GM18909 (cell line): ENCODE results near the gene POLDIP3.
A peak's percentile ranks its signal among the peaks of the same experiment; 100 is the strongest.

Experiments
- ATAC-seq: cut with Tn5 transposase; IDR thresholded peaks from one replicate; pipeline ENCODE4 v1.9.1; 2021; ENCODE audit warnings: mild to moderate bottlenecking; ENCODE audit not compliant: unreplicated experiment, poor library complexity

POLDIP3 gene, protein sequence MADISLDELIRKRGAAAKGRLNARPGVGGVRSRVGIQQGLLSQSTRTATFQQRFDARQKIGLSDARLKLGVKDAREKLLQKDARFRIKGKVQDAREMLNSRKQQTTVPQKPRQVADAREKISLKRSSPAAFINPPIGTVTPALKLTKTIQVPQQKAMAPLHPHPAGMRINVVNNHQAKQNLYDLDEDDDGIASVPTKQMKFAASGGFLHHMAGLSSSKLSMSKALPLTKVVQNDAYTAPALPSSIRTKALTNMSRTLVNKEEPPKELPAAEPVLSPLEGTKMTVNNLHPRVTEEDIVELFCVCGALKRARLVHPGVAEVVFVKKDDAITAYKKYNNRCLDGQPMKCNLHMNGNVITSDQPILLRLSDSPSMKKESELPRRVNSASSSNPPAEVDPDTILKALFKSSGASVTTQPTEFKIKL

DNA sequence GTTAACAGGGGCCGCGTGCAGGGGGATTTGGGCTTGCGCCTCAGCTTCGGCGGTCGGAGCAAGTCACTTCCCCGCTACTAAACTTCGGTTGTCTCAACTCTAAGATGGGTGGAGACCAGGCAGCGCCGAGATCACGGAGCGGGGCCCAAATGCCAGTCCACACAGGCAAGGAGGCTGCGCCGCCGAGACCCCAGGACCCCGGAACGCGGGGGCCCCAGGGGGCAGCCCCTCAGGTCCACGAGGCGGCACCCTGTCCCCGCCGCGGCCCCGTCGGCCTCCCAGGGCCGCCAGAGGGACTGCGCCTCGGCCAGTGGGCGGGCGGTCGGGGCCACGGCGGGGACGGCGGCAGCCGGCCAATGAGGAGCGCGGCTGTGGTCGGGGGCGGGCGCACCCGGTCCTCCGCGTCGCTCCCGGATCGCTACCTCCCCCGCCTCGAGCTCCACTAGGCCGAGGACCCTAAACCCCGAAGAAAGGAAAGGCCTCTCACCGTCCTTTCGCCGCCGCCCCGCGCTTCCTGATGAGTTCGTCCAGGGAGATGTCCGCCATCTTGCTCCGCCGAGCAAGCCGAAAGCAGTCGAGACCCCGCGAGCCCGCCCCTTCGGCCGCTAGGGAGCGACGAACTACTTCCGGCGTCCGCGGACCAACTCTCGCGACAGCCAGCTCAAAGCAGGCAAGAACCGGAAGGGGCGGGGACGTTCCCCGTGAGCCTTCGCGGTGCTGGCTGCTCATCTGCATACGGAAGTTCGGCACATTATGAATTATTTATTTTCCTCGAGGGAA lies at the start of gene POLDIP3:
Gene POLDIP3 (minus strand): TSS at position 572 of the 780 bp plus-strand sequence. CDS start 26 bp downstream, at position 546.
- peak; percentile 74 for ATAC-seq

DNA sequence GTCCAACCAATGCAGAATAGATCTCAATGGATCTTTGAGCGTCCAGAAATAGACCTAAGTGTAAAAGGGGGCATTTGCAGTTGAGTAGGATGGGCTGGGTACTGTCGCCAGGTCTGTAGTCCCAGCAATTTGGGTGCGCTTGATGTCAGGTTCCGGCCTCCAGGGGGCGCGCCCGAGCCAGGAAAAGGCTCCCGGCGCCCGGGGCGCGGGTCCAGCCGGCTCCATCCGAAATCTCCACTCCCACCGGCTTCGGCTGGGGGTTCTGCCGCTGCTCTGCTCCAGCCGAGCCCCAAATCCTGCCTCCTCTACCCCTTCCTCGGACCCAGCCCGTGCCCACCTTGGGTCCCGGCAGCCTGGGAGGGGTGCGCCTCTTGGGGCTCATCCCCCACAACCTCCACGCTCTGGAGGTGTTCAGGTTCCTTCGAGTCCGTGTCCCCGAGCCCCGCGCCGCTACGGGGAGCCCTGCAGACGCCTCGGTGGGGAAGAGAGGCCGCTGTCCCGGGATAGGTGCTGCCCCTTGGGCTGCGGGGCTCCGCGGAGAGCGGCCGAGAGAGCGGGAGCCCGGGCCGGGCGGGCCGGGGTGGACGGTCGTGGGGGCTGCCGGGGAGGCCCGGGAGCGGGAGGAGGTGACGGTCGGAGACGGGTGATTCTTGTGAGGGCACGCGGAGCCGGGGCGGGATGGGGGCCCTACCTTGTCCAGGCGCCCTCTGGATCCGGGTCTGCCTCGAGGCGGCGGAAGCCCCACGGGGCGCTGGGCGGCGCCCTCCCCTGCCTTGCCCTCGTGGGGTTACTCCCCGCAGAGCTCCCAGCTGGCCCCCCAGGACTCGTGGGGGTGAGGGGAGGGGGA lies 47.5 kb upstream of the POLDIP3 start:
- no peak for ATAC-seq

DNA sequence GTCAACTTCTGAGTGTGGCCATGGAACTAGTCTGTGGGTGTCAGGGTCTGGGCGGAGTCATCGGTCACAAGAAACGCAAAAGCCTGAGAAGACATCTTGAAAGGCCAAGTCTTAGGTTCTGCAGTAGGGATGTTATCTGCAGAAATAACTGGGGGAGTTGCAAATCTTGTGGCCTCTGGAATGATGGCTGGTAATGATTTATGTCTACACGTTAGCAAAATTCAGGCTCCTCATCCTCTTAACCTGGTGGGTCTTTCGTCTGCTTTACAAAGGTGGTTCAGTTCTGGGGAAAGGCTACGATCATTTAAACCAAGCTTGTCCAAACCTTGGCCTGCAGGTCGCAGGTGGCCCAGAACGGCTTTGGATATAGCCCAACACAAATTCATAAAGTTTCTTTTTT lies 41.9 kb upstream of the POLDIP3 start:
- no peak for ATAC-seq

DNA sequence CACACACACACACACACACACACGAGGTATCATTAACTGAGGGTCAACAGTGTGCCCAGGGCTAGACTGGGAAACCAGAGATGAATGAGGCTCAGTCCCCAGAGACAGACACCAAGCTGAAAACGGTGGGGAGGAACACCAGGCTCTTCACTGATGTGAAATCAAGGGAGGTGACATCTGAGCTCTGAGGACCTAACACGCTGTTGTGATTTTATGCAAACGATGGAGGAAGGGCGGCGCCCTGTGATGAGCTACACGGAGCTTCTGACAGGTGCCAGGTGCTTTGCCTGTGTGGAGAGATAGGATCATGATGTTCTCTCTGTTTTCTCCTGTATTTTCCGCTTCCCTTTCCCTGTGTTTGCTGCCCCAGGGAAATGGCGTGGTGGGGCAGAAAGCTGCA lies 41.0 kb upstream of the POLDIP3 start:
- ATAC-seq = no peak

DNA sequence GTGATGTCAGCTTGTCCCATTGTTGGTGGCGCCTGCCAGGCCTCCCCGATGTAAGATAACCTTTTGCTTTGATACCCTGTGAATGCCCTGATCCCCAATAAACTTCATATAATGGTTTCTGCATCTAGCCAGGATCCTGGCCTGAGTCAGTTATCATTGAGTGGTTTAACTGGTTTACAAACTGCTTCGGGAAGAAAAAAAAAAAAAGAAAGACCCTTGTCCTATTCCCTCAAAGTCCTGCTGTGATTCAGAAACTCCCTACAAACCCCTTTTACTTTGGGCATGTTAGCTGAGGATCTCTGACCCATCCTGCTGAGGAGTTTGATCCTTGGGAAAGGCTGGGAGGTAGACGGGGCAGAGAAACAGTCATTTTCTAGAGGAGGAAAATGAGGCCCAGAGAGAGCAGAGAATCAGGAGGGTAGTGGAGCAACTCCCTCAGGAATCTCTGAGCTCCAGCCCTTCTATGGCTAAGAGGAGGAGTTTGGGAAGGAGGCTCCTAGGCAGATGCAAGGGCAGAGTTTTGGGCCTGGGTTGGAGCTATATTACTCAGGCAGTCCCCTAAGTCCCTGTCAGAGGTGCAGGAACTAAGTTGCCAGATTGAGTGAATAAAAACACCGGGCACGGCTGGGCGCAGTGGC lies 39.9 kb upstream of the POLDIP3 start:
- no peak for ATAC-seq

DNA sequence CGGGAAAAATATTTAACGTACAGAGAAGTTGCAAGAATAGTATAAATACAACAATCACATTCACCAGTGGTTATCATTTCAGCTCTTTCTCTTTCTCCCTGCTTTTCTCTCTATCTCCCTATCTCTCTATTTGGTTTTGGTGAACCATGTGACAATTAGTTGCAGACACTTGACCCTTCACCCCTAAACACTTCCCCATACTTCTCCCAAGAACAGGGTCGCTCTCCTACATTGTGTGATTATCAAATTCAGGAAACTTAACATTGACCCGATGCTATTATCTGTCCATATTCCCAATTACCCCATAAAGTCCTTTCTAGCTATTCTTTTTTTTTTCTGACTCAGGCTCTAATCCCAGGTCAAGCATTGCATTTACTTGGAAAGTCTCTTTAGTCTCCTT lies 39.3 kb upstream of the POLDIP3 start:
- ATAC-seq = no peak

DNA sequence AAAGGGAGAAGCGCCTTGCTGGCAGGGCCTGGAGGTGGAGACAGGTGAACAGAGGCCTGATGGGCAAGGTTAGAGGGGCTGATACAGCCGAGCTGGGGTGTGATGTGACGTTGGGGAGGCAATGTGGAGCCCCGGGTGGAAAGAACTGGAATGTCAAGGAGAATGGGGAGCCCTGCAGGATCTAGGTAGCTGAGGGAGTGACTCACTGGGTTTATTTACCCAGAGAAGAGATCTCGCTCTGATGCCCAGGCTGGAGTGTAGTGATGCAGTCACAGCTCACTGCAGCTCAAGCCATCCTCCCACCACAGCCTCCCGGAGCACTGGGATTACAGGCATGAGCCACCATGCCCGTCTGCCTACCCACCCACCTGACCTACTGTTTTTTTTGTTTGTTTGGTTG lies 36.5 kb upstream of the POLDIP3 start:
- no peak for ATAC-seq

DNA sequence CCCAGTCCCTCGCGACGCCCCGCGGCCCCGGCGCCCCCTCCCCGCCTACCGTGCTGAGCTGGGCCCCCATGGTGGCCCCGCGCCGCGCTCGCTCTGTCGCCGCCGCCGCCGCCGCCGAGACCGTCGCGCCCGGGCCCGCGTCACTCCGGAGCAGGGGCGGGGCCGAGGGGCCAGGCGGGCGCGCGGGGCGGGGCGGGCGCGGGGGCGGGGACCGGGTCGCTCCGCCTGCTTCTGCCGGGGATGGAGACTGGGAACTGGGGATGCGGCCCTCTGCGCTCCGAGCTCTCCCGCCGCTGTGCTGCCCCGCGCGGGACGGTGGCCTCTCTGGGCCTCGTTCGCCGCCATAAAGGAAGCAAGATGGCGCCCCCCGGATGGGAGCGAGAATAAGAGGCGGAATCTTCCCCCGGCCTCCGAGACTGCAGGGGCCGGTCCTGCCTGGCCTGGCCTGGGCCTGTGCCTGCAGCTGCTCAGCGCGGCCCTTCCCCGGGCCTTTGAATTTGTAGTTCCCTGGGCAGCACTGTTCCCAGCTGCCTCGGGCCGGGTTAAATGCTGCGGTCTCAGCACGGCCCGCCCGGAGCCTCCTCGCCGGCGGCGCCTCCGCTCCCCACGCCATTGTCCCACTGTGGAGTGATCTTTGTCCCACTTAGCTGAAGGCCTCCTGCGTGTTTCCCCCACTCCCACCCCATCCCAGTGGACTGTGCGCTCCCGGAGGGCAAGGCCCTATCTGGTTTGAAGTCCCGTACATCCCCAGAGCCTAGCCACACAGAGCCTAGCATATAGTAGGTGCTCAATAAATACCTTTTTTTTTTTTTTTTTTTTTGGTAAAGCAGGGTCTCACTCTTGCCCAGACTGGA lies 34.8 kb upstream of the POLDIP3 start, which contains the start of gene CYB5R3:
Gene CYB5R3 (minus strand): TSS at position 147 of the 854 bp plus-strand sequence. CDS start 77 bp downstream, at position 70.
- peak; percentile 66 for ATAC-seq

DNA sequence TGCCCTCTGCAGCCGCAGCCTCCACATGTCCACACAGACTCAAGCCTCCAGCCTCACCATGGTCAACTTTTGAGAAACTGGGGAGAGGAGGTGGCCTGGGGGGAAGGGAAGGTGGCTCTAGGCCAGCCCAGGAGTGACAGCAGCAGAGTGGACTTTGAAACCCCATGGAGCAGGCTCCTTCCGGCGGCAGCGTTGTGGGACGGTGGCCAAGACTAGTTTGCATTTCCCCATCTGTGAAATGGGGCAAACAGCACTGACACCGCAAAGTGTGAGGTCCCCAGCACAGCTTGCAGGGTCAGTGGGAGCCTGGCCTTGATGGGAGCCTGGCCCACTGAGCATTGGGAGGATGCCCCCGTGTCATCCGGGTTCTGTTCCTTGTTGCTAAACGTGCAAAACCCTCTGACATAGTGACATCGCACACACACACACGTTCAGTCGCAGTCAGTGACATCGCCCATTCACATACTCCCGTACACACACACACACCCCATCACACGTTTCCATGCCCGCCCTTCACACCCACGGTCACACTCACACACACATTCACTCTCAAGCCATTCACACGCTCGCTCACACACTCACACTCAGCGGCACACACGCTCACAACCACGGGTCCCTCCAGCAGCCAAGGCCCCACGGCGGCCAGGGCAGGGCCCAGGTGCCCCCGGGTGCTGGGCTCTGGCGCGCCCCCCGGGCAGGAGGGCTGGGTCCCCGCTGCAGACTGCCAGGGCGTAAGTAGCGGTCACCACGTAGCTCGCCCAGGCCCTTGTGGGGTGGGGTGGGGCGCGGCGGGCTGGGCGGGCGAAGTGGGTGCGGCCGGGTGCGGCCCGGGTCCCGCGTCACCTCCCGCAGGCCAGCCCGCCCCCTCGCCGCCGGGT lies 33.9 kb upstream of the POLDIP3 start:
- ATAC-seq = peak; percentile 49

DNA sequence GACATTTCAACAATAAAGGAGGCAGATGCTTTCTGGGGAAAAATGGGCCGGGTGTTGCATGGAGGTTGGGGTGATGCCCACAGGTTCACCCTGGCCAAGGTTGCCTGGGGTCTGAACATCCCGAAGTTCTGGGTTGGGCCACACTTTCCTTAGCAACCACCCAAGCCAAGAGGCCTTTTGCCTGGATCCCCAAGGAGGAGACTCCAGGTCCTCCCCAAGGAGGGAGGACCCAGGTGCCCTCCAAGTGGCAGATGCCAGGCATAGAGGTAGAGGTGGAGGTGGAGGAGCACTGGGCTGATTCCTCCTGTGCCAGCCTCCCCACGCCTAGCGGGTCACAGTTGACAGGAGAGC lies 33.3 kb upstream of the POLDIP3 start:
- no peak for ATAC-seq

DNA sequence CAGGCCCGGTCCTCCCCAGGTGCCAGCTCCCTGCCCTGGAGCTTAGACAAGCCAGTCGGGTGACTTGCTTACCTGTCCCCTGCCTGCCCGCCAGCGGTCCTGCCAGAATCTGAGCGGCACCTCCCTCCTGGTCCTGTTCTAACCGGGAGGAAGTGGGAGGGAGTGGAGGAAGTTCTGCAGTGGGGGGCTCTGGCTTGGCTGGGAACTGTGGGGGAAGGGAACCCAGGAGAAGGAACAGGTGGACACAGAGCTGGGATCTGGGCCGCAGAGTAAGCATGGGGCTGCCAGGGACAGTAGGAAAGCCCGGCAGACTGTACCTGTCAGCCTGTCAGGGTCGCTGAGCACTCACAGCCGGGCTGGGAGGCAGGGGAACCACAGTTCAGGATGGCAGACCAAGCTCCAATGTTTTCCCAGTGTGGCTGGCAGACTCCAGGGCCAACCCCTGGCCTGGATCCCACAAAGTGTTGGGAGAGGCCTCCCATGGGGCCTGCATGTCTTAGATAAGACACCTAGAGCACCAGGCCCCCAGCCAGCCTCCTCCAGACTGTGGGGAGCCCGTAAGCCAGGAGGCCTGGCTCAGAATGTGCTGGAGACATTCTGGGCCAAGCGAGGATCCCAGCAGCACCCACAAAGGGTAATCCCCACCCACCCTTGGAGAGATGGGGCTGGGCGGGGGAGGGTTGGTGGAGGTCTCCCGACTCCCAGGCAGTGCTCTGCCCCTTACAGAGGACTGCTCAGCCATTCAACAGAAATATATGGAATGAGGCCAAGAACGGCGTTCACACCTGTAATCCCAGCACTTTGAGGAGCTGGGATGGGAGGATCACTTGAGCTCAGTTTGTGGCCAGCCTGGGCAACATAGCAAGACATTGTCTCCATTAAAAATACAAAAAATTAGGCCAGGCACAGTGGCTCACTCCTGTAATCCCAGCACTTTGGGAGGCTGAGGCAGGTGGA lies 32.2 kb upstream of the POLDIP3 start:
- no peak for ATAC-seq

DNA sequence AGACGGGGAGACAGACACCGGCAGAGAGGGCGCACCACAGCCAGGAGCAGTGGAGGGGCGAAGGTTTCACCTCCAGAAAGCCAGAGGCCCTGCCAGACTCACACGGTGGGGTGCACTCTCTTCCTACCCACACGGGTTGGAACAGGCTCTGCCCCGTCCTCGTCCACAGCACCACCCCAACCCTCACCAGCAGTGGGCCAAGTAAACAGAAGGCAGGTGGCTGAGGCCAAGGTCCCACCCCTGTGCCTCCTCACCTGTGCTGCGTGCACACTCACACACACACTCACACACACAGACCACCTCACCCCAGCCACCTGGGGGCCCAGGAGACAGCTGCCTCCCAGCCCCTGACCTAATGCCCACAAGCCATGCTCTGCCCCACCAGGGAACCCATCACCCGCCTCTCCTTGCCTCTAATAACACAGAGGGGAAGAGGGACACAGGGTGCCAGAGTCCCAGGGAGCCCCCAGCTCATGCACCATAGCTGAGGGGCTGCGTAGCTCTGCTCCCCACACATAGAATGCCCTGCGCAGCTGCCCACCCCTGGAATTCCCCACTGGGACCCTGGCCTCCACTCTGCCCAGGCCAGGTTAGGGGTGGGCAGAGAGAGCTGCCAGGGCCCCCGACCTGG lies 31.4 kb upstream of the POLDIP3 start:
- no peak for ATAC-seq

DNA sequence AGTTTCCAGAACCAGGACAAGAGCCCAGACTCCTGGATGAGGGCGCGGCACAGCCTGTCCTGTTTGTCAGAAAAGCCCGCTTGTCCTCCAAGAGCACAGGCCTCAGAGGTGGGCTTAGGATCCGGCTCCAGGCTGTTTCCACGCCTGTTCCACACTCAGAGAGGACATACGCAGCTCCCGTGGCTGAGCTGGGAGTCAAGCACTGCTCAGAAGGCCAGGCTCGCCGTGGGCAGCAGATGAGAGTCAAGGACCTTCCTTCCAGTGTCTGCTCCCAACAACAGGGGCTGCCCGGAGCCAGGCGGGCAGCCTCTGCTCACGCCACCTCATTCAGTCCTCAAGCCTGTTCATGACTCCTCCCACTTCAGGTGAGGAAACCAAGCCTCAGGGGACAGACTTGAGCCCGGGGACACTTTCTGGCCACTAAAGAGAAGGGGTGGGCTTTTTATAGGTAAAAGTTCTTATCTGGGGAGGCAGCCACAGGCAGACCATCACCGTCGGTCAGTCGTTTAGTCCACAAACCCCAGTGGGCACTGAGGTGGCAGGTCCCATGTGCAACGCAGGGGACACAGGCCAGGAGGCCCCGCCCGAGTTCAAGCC lies 30.8 kb upstream of the POLDIP3 start:
- ATAC-seq = no peak

DNA sequence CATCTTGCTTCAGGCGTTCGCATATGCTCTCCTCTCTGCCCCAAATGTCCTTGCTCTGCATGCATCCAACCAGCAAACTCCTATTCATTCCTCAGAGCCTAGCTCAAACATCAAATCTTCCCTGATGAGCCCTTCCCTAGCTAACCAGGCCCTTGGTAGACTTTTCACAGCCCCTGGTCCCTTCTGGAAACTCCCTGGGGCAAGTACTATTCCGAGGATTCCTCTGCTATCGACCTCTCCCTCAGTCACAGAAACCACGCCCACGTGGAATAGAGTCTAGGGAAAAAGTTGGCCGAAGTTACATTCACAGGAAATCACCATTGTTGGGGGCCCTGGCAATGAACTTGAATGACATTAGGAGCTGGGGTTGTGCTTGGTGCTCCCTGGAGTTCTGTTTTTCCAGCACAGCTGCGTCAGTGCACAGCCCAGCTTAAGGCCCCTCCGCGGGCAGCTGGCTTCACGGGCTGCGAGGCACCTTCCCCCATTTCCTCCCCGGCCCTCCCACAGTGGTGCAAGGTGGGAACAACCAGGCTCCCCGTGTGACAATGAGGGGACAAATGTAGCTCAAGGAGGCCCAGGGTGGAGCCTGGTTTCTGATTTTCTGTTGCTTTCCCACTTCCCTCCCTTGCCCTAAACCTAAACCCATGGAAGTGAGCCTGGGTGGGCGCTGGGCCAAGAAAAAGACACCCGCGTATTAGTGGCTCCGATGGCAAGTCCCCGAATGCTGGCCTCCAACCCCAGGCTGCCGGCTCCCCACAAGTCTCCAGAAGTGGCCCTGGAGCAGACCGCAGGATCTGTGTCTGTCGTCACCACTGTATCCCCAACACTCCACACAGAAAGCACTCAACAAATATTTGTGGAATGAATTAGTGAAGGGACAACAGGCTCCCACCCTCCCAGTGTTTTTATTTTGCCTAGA lies 30.0 kb upstream of the POLDIP3 start:
- ATAC-seq = no peak

DNA sequence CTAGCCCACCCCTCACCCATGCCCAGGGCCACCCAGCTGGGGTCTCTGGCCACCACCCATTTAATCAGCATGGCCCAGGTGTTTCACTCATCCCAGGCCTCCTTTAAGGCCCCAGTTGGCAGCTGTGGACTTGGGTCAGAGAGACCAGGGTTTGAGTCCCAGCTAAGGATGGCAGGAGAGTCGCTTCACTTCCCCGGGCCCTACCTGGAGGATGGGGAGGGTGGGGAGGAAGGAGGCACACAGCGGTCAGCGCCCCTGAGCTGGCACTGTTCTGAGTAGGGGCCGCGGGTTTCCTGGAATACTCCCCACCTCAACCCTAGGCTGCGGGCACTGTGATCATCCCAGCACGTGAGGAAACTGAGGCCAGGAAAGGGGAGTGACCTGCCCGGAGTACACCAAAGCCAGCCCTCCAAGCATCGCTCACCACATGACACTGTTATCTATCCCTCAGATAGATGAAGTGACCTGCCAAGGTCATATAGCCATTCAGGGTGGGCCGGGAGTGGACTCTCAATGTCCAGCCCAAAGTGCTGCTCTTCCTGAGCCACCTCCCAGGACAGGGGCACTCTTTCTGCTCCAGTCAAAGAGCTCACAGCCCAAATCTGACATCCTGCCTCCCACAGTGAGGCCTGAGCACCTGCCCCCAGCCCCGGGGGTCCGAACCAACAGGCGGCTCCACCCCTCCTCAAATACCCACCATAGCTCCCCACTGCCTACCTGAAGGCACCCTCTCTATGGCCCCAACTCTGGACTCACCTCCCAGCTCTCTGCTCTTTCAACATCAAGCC lies 29.1 kb upstream of the POLDIP3 start:
- no peak for ATAC-seq
